HG02571 (cell line): ENCODE measurements around the gene TUBA3E.
"Not testable (repeated sequence)": the region's sequence is repeated elsewhere in the genome, so short reads cannot be mapped to it uniquely, and the experiment has no call there.

Experiments used
- ATAC-seq: cut with Tn5 transposase; IDR thresholded peaks from one replicate; pipeline ENCODE4 v1.9.1; 2021; ENCODE audit warnings: mild to moderate bottlenecking, moderate library complexity; ENCODE audit not compliant: unreplicated experiment

Gene TUBA3E

DNA sequence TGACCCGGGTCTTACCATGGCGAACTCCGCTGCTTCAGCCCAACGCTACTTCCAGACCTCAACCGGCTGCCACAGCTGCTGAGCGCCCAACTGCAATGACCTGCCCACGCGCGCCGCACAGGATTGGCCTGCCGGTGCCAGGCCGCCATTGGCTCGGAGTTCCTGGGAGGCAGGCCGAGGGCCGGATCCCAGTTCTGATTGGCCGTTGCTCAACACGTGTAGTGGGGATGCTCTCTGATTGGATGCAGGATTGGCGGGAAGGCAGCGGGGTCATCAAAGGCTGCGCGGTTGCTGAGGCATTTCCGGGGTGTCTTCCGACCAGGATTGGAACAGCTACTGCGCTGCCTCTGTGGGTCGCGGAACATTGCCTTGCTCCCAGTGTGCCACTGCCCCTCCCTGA, at the start of gene TUBA3E:
Gene TUBA3E, minus strand, starts transcription at position 97 of the 400 bp plus-strand sequence. Its CDS starts 79 bp downstream, at position 18.
- ATAC-seq: no peak

GRCh38 chr2:130246430-130246829, 48.2 kb upstream of the TUBA3E start:
- ATAC-seq: no peak

GRCh38 chr2:130245976-130246375, 47.7 kb upstream of the TUBA3E start:
- ATAC-seq: no peak

GRCh38 chr2:130243359-130243758, 45.1 kb upstream of the TUBA3E start:
- ATAC-seq: no peak

- no peak for ATAC-seq
Measured at GRCh38 chr2:130241041-130241707, 42.9 kb upstream of the TUBA3E start.

GRCh38 chr2:130239581-130239980, 41.3 kb upstream of the TUBA3E start:
- not testable (repeated sequence) for ATAC-seq

DNA sequence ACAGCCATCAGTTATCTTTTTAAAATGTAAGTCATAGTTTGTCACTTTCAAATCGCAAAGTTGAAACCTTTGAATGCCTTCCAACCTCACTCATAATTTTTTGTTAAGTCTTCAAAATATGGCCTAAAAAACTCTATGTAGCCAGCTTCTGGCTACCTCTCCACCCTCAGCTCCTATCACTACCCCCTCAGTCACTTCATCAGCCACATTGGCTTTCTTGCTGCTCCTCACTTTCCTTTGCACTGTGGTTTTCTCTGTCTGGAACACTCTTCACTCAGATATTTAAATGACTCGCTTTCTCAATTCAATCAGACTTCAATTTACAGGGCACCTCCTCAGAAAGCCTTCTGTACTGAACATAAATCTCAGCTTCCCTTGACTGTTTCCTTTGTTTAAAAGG, 34.8 kb upstream of the TUBA3E start:
- not testable (repeated sequence) for ATAC-seq

GRCh38 chr2:130231656-130232055, 33.4 kb upstream of the TUBA3E start:
- no peak for ATAC-seq

- not testable (repeated sequence) for ATAC-seq
Measured at GRCh38 chr2:130230907-130231306, 32.7 kb upstream of the TUBA3E start.

- not testable (repeated sequence) for ATAC-seq
Measured at GRCh38 chr2:130230376-130230775, 32.1 kb upstream of the TUBA3E start.

- ATAC-seq: not testable (repeated sequence)
Measured at GRCh38 chr2:130229161-130229510, 30.9 kb upstream of the TUBA3E start.

DNA sequence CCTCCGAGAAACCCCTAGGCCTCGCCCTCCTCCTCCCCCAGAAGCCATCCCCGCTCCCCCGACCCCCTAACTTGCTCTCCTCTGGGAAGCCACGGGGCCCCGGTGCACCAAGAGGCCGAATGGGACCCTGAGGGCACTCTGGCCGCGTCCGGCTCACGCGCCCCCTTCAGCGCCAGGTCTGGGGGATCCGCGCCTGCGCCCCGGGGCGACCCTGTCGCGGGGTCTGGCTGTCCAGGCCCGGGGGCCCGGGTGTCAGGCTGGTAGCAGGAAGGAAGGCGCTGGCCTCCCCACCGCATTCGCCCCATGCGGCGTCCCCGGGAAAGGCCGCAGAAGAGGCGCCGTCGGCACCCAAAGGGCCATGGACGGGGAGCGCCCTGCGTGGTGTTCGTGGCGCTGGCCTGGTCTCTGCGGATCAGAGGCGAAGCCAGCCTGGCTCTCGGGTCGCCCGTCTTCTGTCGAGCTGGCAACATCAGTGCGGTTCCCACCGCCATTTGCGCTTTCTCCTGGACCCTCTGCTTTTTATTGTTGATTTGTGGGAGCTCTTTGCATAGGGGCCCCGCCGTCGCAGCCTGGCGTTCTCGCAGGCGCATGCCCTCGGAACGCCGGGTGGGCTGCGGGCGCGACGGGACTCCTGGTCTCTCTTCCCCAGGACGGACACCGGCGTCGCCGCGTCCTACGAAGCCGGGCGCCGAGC, 30.4 kb upstream of the TUBA3E start:
- ATAC-seq: not testable (repeated sequence)

GRCh38 chr2:130228005-130228404, 29.8 kb upstream of the TUBA3E start:
- ATAC-seq: not testable (repeated sequence)

DNA sequence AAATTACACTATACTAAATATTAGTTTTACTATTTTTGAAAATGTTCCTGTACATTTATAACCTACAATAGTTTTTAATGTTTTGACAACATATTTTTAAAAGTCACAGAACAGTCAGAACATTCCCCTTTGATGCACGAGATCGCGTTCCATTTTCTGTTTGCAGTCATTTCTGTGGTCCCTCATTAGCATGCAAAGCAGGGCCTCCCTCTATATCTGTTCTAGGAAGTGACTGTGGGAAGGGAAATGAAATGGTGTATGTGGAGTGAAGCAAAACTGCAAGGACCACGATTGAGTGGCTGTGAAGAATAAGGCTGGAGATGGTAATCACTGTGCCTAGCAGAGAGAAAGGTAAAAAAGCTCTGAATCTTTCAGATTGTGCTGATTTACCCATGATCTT, 24.3 kb upstream of the TUBA3E start:
- ATAC-seq: peak; percentile 93

GRCh38 chr2:130220505-130220904, 22.3 kb upstream of the TUBA3E start:
- not testable (repeated sequence) for ATAC-seq

- not testable (repeated sequence) for ATAC-seq
Measured at GRCh38 chr2:130219147-130219546, 20.9 kb upstream of the TUBA3E start.

GRCh38 chr2:130207051-130207450, 8.8 kb upstream of the TUBA3E start:
- not testable (repeated sequence) for ATAC-seq

- not testable (repeated sequence) for ATAC-seq
Measured at GRCh38 chr2:130203150-130203549, 4.9 kb upstream of the TUBA3E start.

- ATAC-seq: not testable (repeated sequence)
Measured at GRCh38 chr2:130202518-130202917, 4.3 kb upstream of the TUBA3E start.

- not testable (repeated sequence) for ATAC-seq
Measured at GRCh38 chr2:130196052-130196451, 2.2 kb downstream of the TUBA3E start.

GRCh38 chr2:130195089-130195635, 3.1 kb downstream of the TUBA3E start:
- not testable (repeated sequence) for ATAC-seq

DNA sequence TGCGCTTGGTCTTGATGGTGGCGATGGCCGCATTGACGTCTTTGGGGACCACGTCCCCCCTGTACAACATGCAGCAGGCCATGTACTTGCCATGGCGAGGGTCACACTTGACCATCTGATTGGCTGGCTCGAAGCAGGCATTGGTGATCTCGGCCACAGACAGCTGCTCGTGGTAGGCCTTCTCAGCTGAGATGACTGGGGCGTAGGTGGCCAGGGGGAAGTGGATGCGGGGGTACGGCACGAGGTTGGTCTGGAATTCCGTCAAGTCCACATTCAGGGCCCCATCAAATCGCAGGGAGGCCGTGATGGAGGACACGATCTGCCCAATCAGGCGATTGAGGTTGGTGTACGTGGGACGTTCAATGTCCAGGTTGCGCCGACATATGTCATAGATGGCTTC, 4.4 kb downstream of the TUBA3E start:
- ATAC-seq: not testable (repeated sequence)
